GM18520 (cell line): Measurements from ENCODE around the gene TEAD4.

Experiments used
- ATAC-seq: cut with Tn5 transposase; IDR thresholded peaks from one replicate; pipeline ENCODE4 v1.9.1; 2021; ENCODE audit not compliant: unreplicated experiment

The TEAD4 gene

DNA sequence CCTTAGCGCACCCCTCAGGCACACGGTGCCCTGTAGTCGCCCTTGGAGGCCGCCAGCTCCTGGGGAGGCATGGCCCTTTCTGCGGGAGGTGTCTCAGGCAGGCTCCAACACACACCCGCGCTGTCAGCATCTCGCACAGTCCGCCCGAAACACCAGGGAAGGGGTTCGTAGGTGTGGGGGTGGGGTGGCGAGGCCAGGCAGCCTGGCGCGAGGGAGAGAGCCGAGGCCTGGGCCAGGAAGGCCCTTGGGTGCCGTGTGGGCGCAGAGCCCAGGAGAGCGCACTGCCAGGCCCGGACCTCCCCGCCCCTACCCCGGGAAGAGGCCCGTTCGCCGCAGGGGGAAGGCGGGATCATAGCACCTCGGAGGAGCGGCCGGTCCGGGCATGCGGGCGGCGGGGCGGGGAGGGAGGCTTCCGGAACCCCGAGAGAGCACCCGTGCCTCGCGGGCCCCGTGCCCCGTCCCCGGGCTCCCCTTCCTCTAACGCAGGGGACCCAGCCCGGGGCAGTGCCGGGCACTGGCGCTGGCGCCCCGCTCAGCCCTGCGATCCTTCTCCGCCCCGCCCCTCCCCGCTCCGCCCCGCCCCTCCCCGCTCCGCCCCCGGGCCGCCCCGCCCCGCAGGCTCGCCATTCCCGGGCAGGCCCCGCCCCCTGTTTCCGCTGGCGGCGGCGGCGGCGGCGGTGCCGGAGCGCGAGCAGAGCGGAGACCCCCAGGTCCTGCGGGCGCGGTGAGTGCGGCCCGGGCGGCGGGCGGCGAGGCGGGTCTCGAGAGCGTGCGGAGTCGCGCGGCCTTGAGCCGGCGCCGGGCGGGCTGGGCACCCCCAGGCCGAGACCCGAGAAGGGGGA lies 117.8 kb downstream of the TEAD4 start, which contains the start of gene TSPAN9:
TSS of gene TSPAN9 (plus strand) at position 650 of the 842 bp plus-strand sequence. CDS start 123,815 bp downstream, outside the sequence.
- no peak for ATAC-seq

GRCh38 chr12:3077572-3078081 lies 118.4 kb downstream of the TEAD4 start:
- ATAC-seq = no peak

DNA sequence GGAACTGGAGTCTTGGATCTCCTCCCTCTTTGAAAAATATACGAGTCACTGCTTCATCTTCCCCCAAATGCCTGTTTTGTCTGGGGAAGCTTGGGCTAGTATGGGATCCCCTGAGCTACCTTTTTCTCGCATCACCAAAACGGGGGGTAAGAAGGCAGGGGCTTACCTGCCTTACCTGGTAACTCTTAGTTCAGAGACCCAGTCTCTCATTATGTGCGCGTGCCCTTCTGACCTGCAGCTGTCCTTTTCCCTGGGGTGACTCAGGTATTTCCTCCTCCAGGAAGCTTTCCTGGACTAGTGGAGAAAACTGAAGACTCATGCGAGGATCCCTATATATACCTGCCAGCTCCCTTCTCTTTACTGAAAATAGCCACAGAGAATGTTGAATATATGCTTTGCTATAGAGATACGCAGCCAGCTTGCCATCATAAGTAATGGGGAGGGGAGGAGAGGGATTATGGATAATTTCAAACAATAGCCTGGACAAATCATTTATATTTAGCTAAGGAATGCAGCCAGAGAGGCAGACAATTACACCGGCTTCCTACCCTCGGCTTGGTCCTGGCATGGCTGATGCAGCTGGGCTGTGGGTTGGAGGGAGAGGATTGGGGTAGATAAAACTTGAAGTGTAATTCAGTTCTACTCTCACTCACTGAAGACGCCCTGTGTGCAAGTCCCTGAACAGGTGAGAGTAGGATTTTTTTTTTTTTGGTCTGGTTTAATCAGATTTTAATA lies 119.1 kb downstream of the TEAD4 start:
- no peak for ATAC-seq

DNA sequence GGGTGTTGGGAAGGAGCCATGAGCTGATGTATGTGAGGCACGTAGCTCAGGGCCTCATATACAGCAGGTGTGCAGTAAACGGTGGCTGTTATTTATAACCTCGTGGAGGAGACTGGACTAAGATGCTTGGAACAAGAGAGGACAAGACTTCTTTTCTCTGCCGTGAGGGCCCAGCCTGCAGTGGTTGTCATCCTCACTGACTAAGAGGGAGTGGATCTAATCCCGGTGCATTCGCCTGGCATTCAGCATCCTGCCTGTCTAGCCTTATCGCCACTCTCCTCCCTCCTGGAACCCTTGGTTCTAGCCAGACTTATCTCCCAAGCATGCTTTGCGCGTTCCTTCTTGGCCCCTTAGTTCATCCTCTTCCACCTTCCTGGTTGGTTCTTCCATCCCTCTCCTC lies 121.9 kb downstream of the TEAD4 start:
- ATAC-seq = no peak

- no peak for ATAC-seq
These were observed 122.7 kb downstream of the TEAD4 start for GRCh38 chr12:3081886-3082285.

DNA sequence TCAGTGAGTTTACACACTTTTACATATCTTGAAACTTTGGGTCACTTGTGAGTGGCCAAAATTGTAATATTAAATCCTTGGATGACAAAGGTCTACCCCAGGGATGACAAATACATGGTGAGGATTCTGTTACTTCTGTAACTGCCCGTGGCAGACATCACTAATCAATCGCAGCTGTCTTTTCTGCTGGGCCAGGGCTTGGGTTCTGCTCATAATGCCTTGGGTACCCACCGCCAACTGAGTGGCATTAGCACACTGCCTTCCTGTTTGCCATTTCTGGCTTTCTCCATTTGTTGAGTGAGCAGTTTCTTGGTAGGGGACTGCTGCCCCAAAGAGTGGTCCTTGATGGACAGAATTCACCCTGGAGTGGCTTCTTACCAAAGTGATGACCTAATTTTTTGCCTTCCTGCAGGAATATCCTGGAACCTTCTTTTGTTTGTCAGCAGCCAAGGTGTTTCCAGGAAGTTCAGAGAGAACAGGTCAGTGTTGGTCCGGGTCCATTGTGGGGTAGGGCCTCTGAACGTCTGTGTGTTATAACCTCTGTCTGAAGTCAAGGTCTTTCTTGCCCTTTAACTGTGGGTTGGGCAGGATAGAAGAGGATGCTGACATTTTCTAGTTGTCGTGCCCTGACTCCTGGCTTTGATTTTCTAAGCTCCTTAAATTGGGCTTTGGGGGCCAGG lies 124.2 kb downstream of the TEAD4 start:
- no peak for ATAC-seq

- no peak for ATAC-seq
These were observed 124.7 kb downstream of the TEAD4 start for GRCh38 chr12:3083921-3084347.

GRCh38 chr12:3084742-3085141 lies 125.5 kb downstream of the TEAD4 start:
- ATAC-seq = no peak

- no peak for ATAC-seq
These were observed 126.3 kb downstream of the TEAD4 start for GRCh38 chr12:3085341-3086139.

- ATAC-seq = no peak
These were observed 127.0 kb downstream of the TEAD4 start for GRCh38 chr12:3086211-3086610.

DNA sequence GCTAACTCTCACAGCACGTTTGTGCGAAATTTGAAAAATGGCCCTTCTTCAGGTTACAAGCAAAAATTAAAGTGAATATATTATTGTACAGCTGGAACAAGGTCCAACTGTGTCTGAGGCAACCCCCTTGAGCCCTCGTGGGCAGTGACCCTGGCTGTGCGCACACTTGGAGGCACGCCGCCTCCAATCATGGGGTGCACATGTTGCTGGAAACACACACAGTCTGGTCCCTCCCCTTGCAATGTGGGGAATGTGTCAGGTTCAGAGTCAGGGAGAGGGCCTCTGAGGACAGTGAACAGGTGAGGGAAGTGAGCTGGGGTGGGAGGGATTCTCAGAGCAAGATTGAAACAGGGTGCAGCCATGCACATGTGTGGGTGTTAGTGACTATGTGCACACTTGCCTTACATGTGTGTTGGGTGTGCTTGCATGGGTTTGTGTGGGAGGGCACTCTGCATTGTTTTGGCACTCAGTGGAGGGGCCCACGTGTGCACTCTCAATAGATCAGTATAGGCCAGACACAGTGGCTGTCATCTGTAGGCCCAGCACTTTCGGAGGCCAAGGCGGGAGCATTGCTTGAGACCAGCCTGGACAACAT lies 127.6 kb downstream of the TEAD4 start:
- no peak for ATAC-seq

GRCh38 chr12:3087758-3088650 lies 128.8 kb downstream of the TEAD4 start:
- no peak for ATAC-seq

GRCh38 chr12:3089588-3089987 lies 130.4 kb downstream of the TEAD4 start:
- no peak for ATAC-seq
